Renal cortex interstitium (tissue), 11 donors: ENCODE results near the gene HOMER2. TPM values are rescaled to one million over a fixed set of nuclear protein-coding genes. Genes with fewer than 3 reads are reported as not detected.
"Not testable (repeated sequence)": the region's sequence is repeated elsewhere in the genome, so short reads cannot be mapped to it uniquely, and the experiment has no call there.

Source experiments
- DNase-seq, 11 donors: peaks; one replicate each; pipeline ENCODE4 v3.0.0-alpha.2; 2013; ENCODE audit warnings: low read depth in 9 of 11, low spot score in 4 of 11; ENCODE audit errors: extremely low read depth in 1 of 11
- polyA plus RNA-seq, 3 donors: library from polyadenylated mRNA; unstranded; fragments of 120-200 nt; gene quantifications; one replicate each; pipeline ENCODE4 v1.2.1, GENCODE V29; 2013; ENCODE audit not compliant: insufficient read length in 3 of 3

The HOMER2 gene
- polyA plus RNA-seq, 3 donors = 28.0 to 40.8 (median 31.1) TPM

- DNase-seq = no peak
Measured at GRCh38 chr15:82828075-82828474, 124.4 kb downstream of the HOMER2 start.

- DNase-seq = no peak
Measured at GRCh38 chr15:82823049-82823448, 129.5 kb downstream of the HOMER2 start.

- DNase-seq = not testable (repeated sequence)
Measured at GRCh38 chr15:82821851-82822250, 130.7 kb downstream of the HOMER2 start.

GRCh38 chr15:82821396-82821795 lies 131.1 kb downstream of the HOMER2 start:
- DNase-seq = not testable (repeated sequence)

GRCh38 chr15:82820128-82820527 lies 132.4 kb downstream of the HOMER2 start:
- DNase-seq = no peak

GRCh38 chr15:82812994-82813393 lies 139.5 kb downstream of the HOMER2 start:
- DNase-seq = no peak

- peak in 1 of 11 donors; percentile 9 for DNase-seq
Measured at GRCh38 chr15:82810890-82811426, 141.6 kb downstream of the HOMER2 start.

- peak in 4 of 11 donors; percentile 25 to 46 (median 40) for DNase-seq
Measured at GRCh38 chr15:82810061-82810889, 142.2 kb downstream of the HOMER2 start.

GRCh38 chr15:82809308-82810060 lies 143.0 kb downstream of the HOMER2 start, which contains the start of gene WHAMM:
Gene WHAMM, plus strand, starts transcription at chr15:82809628. Its CDS starts 99 bp downstream, at chr15:82809727.
- peak; percentile 92 to 98 (median 96) for DNase-seq

GRCh38 chr15:82808634-82809041 lies 143.9 kb downstream of the HOMER2 start:
- no peak for DNase-seq

- no peak for DNase-seq
Measured at GRCh38 chr15:82807920-82808633, 144.4 kb downstream of the HOMER2 start.

- DNase-seq = peak in 2 of 11 donors; percentile 13 to 28
Measured at GRCh38 chr15:82805994-82806406, 146.5 kb downstream of the HOMER2 start, which contains the start of gene FSD2. Gene FSD2, minus strand, starts transcription at chr15:82806069. Its CDS starts 18,679 bp downstream, at chr15:82787390.

- DNase-seq = no peak
Measured at GRCh38 chr15:82804575-82804949, 148.0 kb downstream of the HOMER2 start.

- DNase-seq = no peak
Measured at GRCh38 chr15:82803793-82804574, 148.5 kb downstream of the HOMER2 start.

GRCh38 chr15:82802497-82802896 lies 150.0 kb downstream of the HOMER2 start:
- DNase-seq = no peak

GRCh38 chr15:82799183-82799841 lies 153.2 kb downstream of the HOMER2 start:
- no peak for DNase-seq
